ENCODE data around the gene CCDC91.

GRCh38 chr12:28427046-28427445, 236.8 kb downstream of the CCDC91 start:
- TF ChIP-seq CTCF (conservative IDR thresholded peaks at IDR 0.05; ENCODE audit: low read depth, low read length) = no peak
- no peak for TF ChIP-seq EZH2 (IDR thresholded peaks at IDR 0.05; ENCODE audit: borderline replicate concordance, low read depth, low read length, poor library complexity, severe bottlenecking)

Measured in A673 (cell line).